ENCODE measurements around the gene CLPTM1L. TPM values are rescaled to one million over a fixed set of nuclear protein-coding genes. Genes with fewer than 3 reads are reported as not detected.
"Not testable (repeated sequence)": the region's sequence is repeated elsewhere in the genome, so short reads cannot be mapped to it uniquely, and the experiment has no call there.

CLPTM1L gene
- total and polyA plus RNA-seq, 9 of the 15 experiments (the other 6 are each of a cell fraction or from before 2014, with no cell fraction given), result 3.5 to 217 (median 177) TPM

- TF ChIP-seq ETS2 (tag; IDR thresholded peaks at IDR 0.05; ENCODE audit: borderline replicate concordance, poor library complexity, severe bottlenecking), result no peak
- no peak for TF ChIP-seq TBP (optimal IDR thresholded peaks at IDR 0.05; ENCODE audit: low read depth, low read length)
- no peak for TF ChIP-seq ZNF511 (CRISPR knock-in tag; IDR thresholded peaks at IDR 0.05)
- TF ChIP-seq SIRT6 (IDR thresholded peaks at IDR 0.05; ENCODE audit: low read depth, low read length), result no peak
- TF ChIP-seq ZNF3 (CRISPR knock-in tag; IDR thresholded peaks at IDR 0.05), result no peak
- no peak for TF ChIP-seq CREM (IDR thresholded peaks at IDR 0.05; ENCODE audit: low read depth)
- no peak for TF ChIP-seq ZNF57 (CRISPR knock-in tag; IDR thresholded peaks at IDR 0.05)
- TF ChIP-seq, protein P1, sequence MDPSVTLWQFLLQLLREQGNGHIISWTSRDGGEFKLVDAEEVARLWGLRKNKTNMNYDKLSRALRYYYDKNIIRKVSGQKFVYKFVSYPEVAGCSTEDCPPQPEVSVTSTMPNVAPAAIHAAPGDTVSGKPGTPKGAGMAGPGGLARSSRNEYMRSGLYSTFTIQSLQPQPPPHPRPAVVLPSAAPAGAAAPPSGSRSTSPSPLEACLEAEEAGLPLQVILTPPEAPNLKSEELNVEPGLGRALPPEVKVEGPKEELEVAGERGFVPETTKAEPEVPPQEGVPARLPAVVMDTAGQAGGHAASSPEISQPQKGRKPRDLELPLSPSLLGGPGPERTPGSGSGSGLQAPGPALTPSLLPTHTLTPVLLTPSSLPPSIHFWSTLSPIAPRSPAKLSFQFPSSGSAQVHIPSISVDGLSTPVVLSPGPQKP (CRISPR knock-in tag; IDR thresholded peaks at IDR 0.05), result no peak
These were observed 59.8 kb downstream of the CLPTM1L start (continued) for GRCh38 chr5:1285141-1285540.

- H3K9ac ChIP-seq (ENCODE audit: insufficient read depth in 1 of 2, low read depth in 2 of 2, low read length in 2 of 2); CTCF ChIA-PET (ENCODE audit: low intra/inter-chr PET ratio); H3K36me3 ChIP-seq (ENCODE audit: control insufficient read depth, insufficient read depth, low read length); H3K79me2 ChIP-seq (ENCODE audit: control insufficient read depth, insufficient read depth, low read length); H3K9me3 ChIP-seq (replicated peaks; ENCODE audit: control insufficient read depth, insufficient read depth, low read depth, low read length); H3K4me3 ChIP-seq; in situ Hi-C loops (cut with MboI); ATAC-seq; H4K20me1 ChIP-seq (replicated peaks; ENCODE audit: control insufficient read depth, insufficient read depth, low read length); intact Hi-C loops (cut with micrococcal nuclease); H3K4me2 ChIP-seq (ENCODE audit: insufficient read depth, low read length); DNase-seq (ENCODE audit: extremely low read depth in 1 of 4, low spot score in 3 of 4); H3K9me1 ChIP-seq (ENCODE audit: control insufficient read depth, insufficient read depth, low read length); BruUV-seq (replicated peaks); H3K27ac ChIP-seq (ENCODE audit: extremely low read depth, low read depth, low read length); H2AFZ ChIP-seq (ENCODE audit: low read depth, low read length); FAIRE-seq: not testable (repeated sequence)
- 27% methylated on average over 25 of the region's 27 CpGs for WGBS (ENCODE audit: insufficient coverage, low coverage, missing lambda C conversion rate)
- peaks cover 20 to 84% of the 10 kb centered on the region in 2 experiments for H3K27me3 ChIP-seq (ENCODE audit: control insufficient read depth in 2 of 2, insufficient read depth in 2 of 2, low read length in 2 of 2)
- peaks cover 0 to 27% of the 10 kb centered on the region in 2 experiments; a peak in 1 of 5 replicates for H3K4me1 ChIP-seq (replicated peaks in 1 of 2; ENCODE audit: control insufficient read depth in 2 of 2, insufficient read depth in 2 of 2, low read length in 2 of 2)
- POLR2A ChIA-PET, result interaction anchor here (0.6 kb wide), 3 partner anchors 8 to 658 kb away, joined by 3 read pairs; no protein-coding TSS in a partner anchor
These were observed 60.4 kb downstream of the CLPTM1L start for GRCh38 chr5:1284336-1284970.

DNA sequence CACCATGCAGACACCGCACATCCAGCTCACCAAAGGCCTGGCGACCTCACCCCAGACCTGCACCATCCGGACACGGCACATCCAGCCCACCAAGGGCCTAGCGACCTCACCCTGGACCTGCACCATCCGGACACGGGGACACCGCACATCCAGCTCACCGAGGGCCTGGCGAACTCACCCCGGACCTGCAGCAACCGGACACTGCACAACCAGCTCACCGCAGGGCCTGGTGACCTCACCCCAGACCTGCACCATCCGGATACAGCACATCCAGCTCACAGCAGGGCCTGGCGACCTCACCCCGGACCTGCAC, 61.2 kb downstream of the CLPTM1L start:
- H3K4me2 ChIP-seq (ENCODE audit: insufficient read depth, low read length); H4K20me1 ChIP-seq (replicated peaks; ENCODE audit: control insufficient read depth, insufficient read depth, low read length); H3K9ac ChIP-seq (ENCODE audit: insufficient read depth in 1 of 2, low read depth in 2 of 2, low read length in 2 of 2); intact Hi-C loops (cut with micrococcal nuclease); H3K79me2 ChIP-seq (ENCODE audit: control insufficient read depth, insufficient read depth, low read length); BruUV-seq (replicated peaks); FAIRE-seq; in situ Hi-C loops (cut with MboI); H3K27ac ChIP-seq (ENCODE audit: extremely low read depth, low read depth, low read length); H3K36me3 ChIP-seq (ENCODE audit: control insufficient read depth, insufficient read depth, low read length); CTCF ChIA-PET (ENCODE audit: low intra/inter-chr PET ratio); H3K9me3 ChIP-seq (replicated peaks; ENCODE audit: control insufficient read depth, insufficient read depth, low read depth, low read length); H3K9me1 ChIP-seq (ENCODE audit: control insufficient read depth, insufficient read depth, low read length); ATAC-seq; H3K4me3 ChIP-seq; DNase-seq (ENCODE audit: extremely low read depth in 1 of 4, low spot score in 3 of 4); H2AFZ ChIP-seq (ENCODE audit: low read depth, low read length): not testable (repeated sequence)
- 24% methylated on average over 16 of the region's 16 CpGs for WGBS (ENCODE audit: insufficient coverage, low coverage, missing lambda C conversion rate)
- POLR2A ChIA-PET, result interaction anchor here (0.6 kb wide), 1 partner anchor 659 kb away, joined by 3 read pairs; no protein-coding TSS in a partner anchor
- Histone ChIP-seq H3K27me3 (ENCODE audit: control insufficient read depth in 2 of 2, insufficient read depth in 2 of 2, low read length in 2 of 2) (peaks cover 20 to 85% of the 10 kb centered on the region in 2 experiments), H3K4me1 (replicated peaks in 1 of 2; ENCODE audit: control insufficient read depth in 2 of 2, insufficient read depth in 2 of 2, low read length in 2 of 2) (peaks cover 0 to 29% of the 10 kb centered on the region in 2 experiments; a peak in 1 of 5 replicates)

All from K562 (cell line).